Panc1 (cell line): Measurements from ENCODE around the gene CLEC16A. TPM values are rescaled to one million over a fixed set of nuclear protein-coding genes. Genes with fewer than 3 reads are reported as not detected.

ENCODE experiments used
- ATAC-seq: fragments of 200-7000 bp; cut with Tn5 transposase; 2 replicates; pipeline ENCODE4 v1.9.1; 2020; ENCODE audit warnings: mild to moderate bottlenecking, moderate library complexity
- BruUV-seq: library from RNA; stranded (reverse); fragments of 400-500 nt; replicated peaks from 2 replicates; lab custom pipeline; 2021; lab: Mats Ljungman, UMichigan
- CTCF ChIA-PET: fragments of 300-600 bp; sonication (Branson Sonifier 250); formaldehyde crosslinking; loops from one replicate; lab custom pipeline; 2022; ENCODE audit warnings: antibody characterized with exemption; lab: Charles Lee
- POLR2A ChIA-PET: fragments of 300-600 bp; sonication (Branson Sonifier 250); formaldehyde crosslinking; loops from one replicate; lab custom pipeline; 2022; ENCODE audit warnings: antibody characterized with exemption; lab: Charles Lee
- DNase-seq: peaks from one replicate; pipeline ENCODE4 v3.0.0-alpha.2; 2010; ENCODE audit warnings: low read depth, low spot score
- H3K27ac ChIP-seq: 2 replicates; pipeline ENCODE4 v1.5.1; 2011; ENCODE audit warnings: mild to moderate bottlenecking, low read length, inconsistent platforms
- H3K27me3 ChIP-seq: fragments of 200-500 bp; sonication (Bioruptor generic); 2 replicates; pipeline ENCODE4 v1.6.0; 2014; ENCODE audit warnings: low read length, inconsistent platforms; ENCODE audit not compliant: control insufficient read depth, insufficient read depth
- H3K36me3 ChIP-seq: fragments of 200-500 bp; sonication (Bioruptor generic); 2 replicates; pipeline ENCODE4 v1.5.1; 2014; ENCODE audit warnings: inconsistent platforms, mild to moderate bottlenecking, low read length, moderate library complexity; ENCODE audit not compliant: control insufficient read depth, insufficient read depth
- H3K4me1 ChIP-seq: 2 replicates; pipeline ENCODE4 v1.5.1; 2011; ENCODE audit warnings: inconsistent platforms, mild to moderate bottlenecking, low read length, moderate library complexity; ENCODE audit not compliant: control insufficient read depth, insufficient read depth
- H3K4me3 ChIP-seq, 2 experiments: 2 replicates each; pipeline ENCODE4 v1.5.1; 2011 to 2012; ENCODE audit warnings: low read depth in 2 of 2, low read length in 2 of 2, mild to moderate bottlenecking in 2 of 2, inconsistent platforms in 1 of 2, moderate library complexity in 1 of 2
- H3K9me3 ChIP-seq: fragments of 200-500 bp; sonication (Bioruptor generic); 2 replicates; pipeline ENCODE4 v1.5.1; 2014; ENCODE audit warnings: low read depth, mild to moderate bottlenecking, inconsistent platforms, low read length, moderate library complexity; ENCODE audit not compliant: control insufficient read depth, insufficient read depth
- CTCF ChIP-seq: fragments of 450-650 bp; IDR thresholded peaks from 2 replicates; pipeline ENCODE4 v1.5.1; 2017; ENCODE audit warnings: mild to moderate bottlenecking
- POLR2AphosphoS5 ChIP-seq: IDR thresholded peaks from 2 replicates; pipeline ENCODE4 v1.6.1; 2012; ENCODE audit warnings: mild to moderate bottlenecking, low read depth, low read length, moderate library complexity
- REST ChIP-seq, 2 experiments: IDR thresholded peaks; 2 replicates each; pipeline ENCODE4 v1.6.1; 2011 to 2012; ENCODE audit warnings: low read depth in 2 of 2, control low read depth in 1 of 2, low read length in 1 of 2, mild to moderate bottlenecking in 1 of 2, moderate library complexity in 1 of 2; ENCODE audit not compliant: insufficient read depth in 1 of 2
- SIN3A ChIP-seq: IDR thresholded peaks from 2 replicates; pipeline ENCODE4 v1.6.1; 2012; ENCODE audit warnings: low read depth, mild to moderate bottlenecking, low read length, moderate library complexity, borderline replicate concordance; ENCODE audit not compliant: insufficient read depth
- TCF7L2 ChIP-seq: IDR thresholded peaks from 2 replicates; pipeline ENCODE4 v1.6.1; 2011; ENCODE audit warnings: mild to moderate bottlenecking, low read depth, low read length, inconsistent platforms
- in situ Hi-C: cut with HindIII; loops from 2 replicates; pipeline ENCODE4 v1.10.0; 2016; ENCODE audit warnings: low sequenced_read_pairs, low pct_unique_long_range_greater_than_20kb
- intact Hi-C: fragments of 100-400 bp; cut with micrococcal nuclease; formaldehyde crosslinking; loops from one replicate; pipeline ENCODE4 v1.10.0; 2022; ENCODE audit not compliant: unreplicated experiment
- total RNA-seq: library from RNA; stranded (reverse); gene quantifications from one replicate; pipeline ENCODE4 v1.2.1, GENCODE V29; 2021; ENCODE audit not compliant: unreplicated experiment

The CLEC16A gene
- total RNA-seq, 1 experiment from 2014 or later, result 21.0 TPM

GRCh38 chr16:11025120-11025531, 80.8 kb downstream of the CLEC16A start:
- TF ChIP-seq POLR2AphosphoS5 (no peak), CTCF (no peak), REST (IDR thresholded peaks at IDR 0.05; ENCODE audit: insufficient read depth in 1 of 2, low read depth in 2 of 2, low read length in 1 of 2) (no peak), TCF7L2 (no peak), SIN3A (no peak)
- in situ Hi-C loops, result no loop called here
- H3K36me3 ChIP-seq, result no peaks in the 10 kb centered on the region
- no peak overlapping the region for H3K4me3 ChIP-seq
- DNase-seq (no peak), ATAC-seq (no peak)
- POLR2A ChIA-PET, result no interaction called here
- intact Hi-C loops, result no loop called here
- BruUV-seq, result no TSS peak
- H3K9me3 ChIP-seq, result no peaks in the 10 kb centered on the region
- CTCF ChIA-PET, result no interaction called here
- H3K27me3 ChIP-seq, result no peaks in the 10 kb centered on the region
- no peaks in the 10 kb centered on the region for H3K4me1 ChIP-seq
- H3K27ac ChIP-seq, result no peak overlapping the region

DNA sequence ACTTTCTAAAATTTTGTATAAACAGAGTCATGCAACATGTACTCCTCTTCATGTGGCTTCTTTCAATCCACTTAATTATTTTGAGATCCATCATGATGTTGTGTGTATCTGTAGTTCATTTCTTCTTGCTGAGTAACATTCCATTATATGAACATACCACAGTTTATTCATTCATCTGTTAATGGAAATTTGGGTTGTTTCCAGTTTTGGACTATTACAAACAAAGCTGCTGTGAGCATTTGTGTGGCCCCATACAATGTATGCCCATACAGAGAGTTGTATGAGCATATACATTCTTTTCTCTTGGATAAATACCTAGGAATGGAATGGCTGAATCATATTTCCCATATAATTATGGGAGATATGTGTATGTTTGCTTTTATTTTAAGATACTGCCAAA, 85.6 kb downstream of the CLEC16A start:
- no peak for DNase-seq
- Histone ChIP-seq H3K4me1 (no peaks in the 10 kb centered on the region), H3K27ac (no peak overlapping the region), H3K4me3 (no peak overlapping the region), H3K9me3 (no peaks in the 10 kb centered on the region), H3K27me3 (no peaks in the 10 kb centered on the region), H3K36me3 (no peaks in the 10 kb centered on the region)
- no peak for ATAC-seq
- POLR2A ChIA-PET, result no interaction called here
- intact Hi-C loops, result no loop called here
- in situ Hi-C loops, result no loop called here
- TF ChIP-seq SIN3A, result no peak
- TF ChIP-seq CTCF, result no peak
- TF ChIP-seq TCF7L2, result no peak
- no peak for TF ChIP-seq REST (IDR thresholded peaks at IDR 0.05; ENCODE audit: insufficient read depth in 1 of 2, low read depth in 2 of 2, low read length in 1 of 2)
- no peak for TF ChIP-seq POLR2AphosphoS5
- no TSS peak for BruUV-seq
- CTCF ChIA-PET, result no interaction called here
